CD14-positive monocyte (primary cell): Measurements from ENCODE around the gene IL1R2. TPM values are rescaled to one million over a fixed set of nuclear protein-coding genes. Genes with fewer than 3 reads are reported as not detected.

Experiments used
- DNase-seq, 3 donors: peaks; one replicate each; pipeline ENCODE4 v3.0.0-alpha.2; 2011 to 2022
- H2AFZ ChIP-seq: 2 replicates; pipeline ENCODE4 v1.6.0; 2012; ENCODE audit warnings: mild to moderate bottlenecking, low read depth, low read length, inconsistent platforms; ENCODE audit not compliant: insufficient read depth, poor library complexity, severe bottlenecking
- H3K27ac ChIP-seq, 2 donors: 1 replicate in 1 of 2; 2 replicates in 1 of 2; pipeline ENCODE4 v1.5.1; 2012 to 2013; ENCODE audit warnings: low read length in 2 of 2, control low read depth in 1 of 2, inconsistent platforms in 1 of 2, low read depth in 1 of 2, mild to moderate bottlenecking in 1 of 2
- H3K27me3 ChIP-seq, 2 donors: one replicate each; pipeline versions ENCODE4 v1.6.0 to v1.6.1; 2011 to 2013; ENCODE audit warnings: low read length in 2 of 2; ENCODE audit not compliant: control insufficient read depth in 2 of 2, insufficient read depth in 2 of 2
- H3K36me3 ChIP-seq, 2 donors: replicated peaks in 1 of 2; 1 replicate in 1 of 2; 2 replicates in 1 of 2; pipeline versions ENCODE4 v1.5.1 to v1.6.1; 2012 to 2013; ENCODE audit warnings: low read length in 2 of 2, control low read depth in 1 of 2, inconsistent platforms in 1 of 2, mild to moderate bottlenecking in 1 of 2; ENCODE audit not compliant: insufficient read depth in 2 of 2, control insufficient read depth in 1 of 2
- H3K4me1 ChIP-seq, 2 donors: 1 replicate in 1 of 2; 2 replicates in 1 of 2; pipeline versions ENCODE4 v1.5.1 to v1.6.1; 2012 to 2013; ENCODE audit warnings: low read length in 2 of 2, control low read depth in 1 of 2, inconsistent platforms in 1 of 2, mild to moderate bottlenecking in 1 of 2, moderate library complexity in 1 of 2; ENCODE audit not compliant: insufficient read depth in 2 of 2, control insufficient read depth in 1 of 2
- H3K4me2 ChIP-seq: replicated peaks from 2 replicates; pipeline ENCODE3; 2012; ENCODE audit warnings: low read length, moderate library complexity, mild to moderate bottlenecking; ENCODE audit not compliant: poor library complexity, severe bottlenecking; ENCODE audit errors: extremely low read depth
- H3K4me3 ChIP-seq, 3 experiments: fragments of 200-600 bp in 1 of 3; sonication (generic) in 1 of 3; replicated peaks in 1 of 3; 1 replicate in 2 of 3; 2 replicates in 1 of 3; pipeline ENCODE4 v1.5.1; 2011 to 2013; ENCODE audit warnings: low read length in 3 of 3, mild to moderate bottlenecking in 3 of 3, control low read depth in 2 of 3, low read depth in 2 of 3, inconsistent platforms in 1 of 3, moderate library complexity in 1 of 3
- H3K79me2 ChIP-seq: 2 replicates; pipeline ENCODE4 v1.6.0; 2012; ENCODE audit warnings: mild to moderate bottlenecking, control low read depth, inconsistent platforms, low read length, moderate library complexity; ENCODE audit not compliant: insufficient read depth
- H3K9ac ChIP-seq: 2 replicates; pipeline ENCODE4 v1.6.0; 2017; ENCODE audit warnings: low read length, mild to moderate bottlenecking; ENCODE audit not compliant: insufficient read depth, poor library complexity, severe bottlenecking
- H3K9me3 ChIP-seq, 2 donors: replicated peaks in 1 of 2; 1 replicate in 1 of 2; 2 replicates in 1 of 2; pipeline versions ENCODE4 v1.5.1 to v1.6.1; 2012 to 2013; ENCODE audit warnings: low read length in 2 of 2, control low read depth in 1 of 2; ENCODE audit not compliant: control insufficient read depth in 1 of 2, insufficient read depth in 1 of 2
- H4K20me1 ChIP-seq: 2 replicates; pipeline ENCODE4 v1.6.0; 2012; ENCODE audit warnings: mild to moderate bottlenecking, low read length, control low read depth, moderate library complexity; ENCODE audit not compliant: insufficient read depth
- H3K27ac Mint-ChIP-seq, 7 donors: one replicate each; pipeline ENCODE4 v1.8.0; 2020; ENCODE audit warnings: mild to moderate bottlenecking in 7 of 7, mixed read lengths in 7 of 7, moderate library complexity in 6 of 7, inconsistent platforms in 2 of 7
- H3K27me3 Mint-ChIP-seq, 3 donors: one replicate each; pipeline ENCODE4 v1.8.0; 2021 to 2022; ENCODE audit warnings: low read depth in 3 of 3, mild to moderate bottlenecking in 3 of 3, mixed read lengths in 3 of 3, moderate library complexity in 3 of 3, inconsistent platforms in 1 of 3
- H3K36me3 Mint-ChIP-seq, 2 donors: one replicate each; pipeline ENCODE4 v1.8.0; 2020; ENCODE audit warnings: mixed read lengths in 2 of 2, inconsistent platforms in 1 of 2, mild to moderate bottlenecking in 1 of 2
- H3K4me1 Mint-ChIP-seq: one replicate; pipeline ENCODE4 v1.8.0; 2020; ENCODE audit warnings: mild to moderate bottlenecking, mixed read lengths
- H3K4me3 Mint-ChIP-seq, 2 donors: one replicate each; pipeline ENCODE4 v1.8.0; 2020; ENCODE audit warnings: mild to moderate bottlenecking in 2 of 2, mixed read lengths in 2 of 2, moderate library complexity in 1 of 2
- H3K9me3 Mint-ChIP-seq, 7 donors: one replicate each; pipeline ENCODE4 v1.8.0; 2020 to 2022; ENCODE audit warnings: mixed read lengths in 7 of 7, mild to moderate bottlenecking in 6 of 7, moderate library complexity in 6 of 7, inconsistent platforms in 2 of 7
- CTCF ChIP-seq: fragments of 200-600 bp; IDR thresholded peaks from one replicate; pipeline ENCODE4 v1.8.0; 2022; ENCODE audit warnings: antibody characterized with exemption, mild to moderate bottlenecking
- WGBS: methylation state at CpG from one replicate; pipeline ENCODE4 v1.1.5; 2013; ENCODE audit warnings: missing lambda C conversion rate; ENCODE audit not compliant: insufficient coverage; 5-methylcytosine and 5-hydroxymethylcytosine counted together
- intact Hi-C, 2 donors: fragments of 100-400 bp; cut with micrococcal nuclease; formaldehyde crosslinking; loops; one replicate each; pipeline versions ENCODE4 v1.15.0 to v1.15.1; 2023
- polyA plus RNA-seq, 3 donors: library from polyadenylated mRNA; depleted of rRNA in 1 of 3; unstranded in 2 of 3; stranded (reverse) in 1 of 3; fragments of 300-500 nt in 2 of 3; fragments of >200 nt in 1 of 3; fragmentation: Illumina TruSeq in 2 of 3; gene quantifications; 1 replicate in 2 of 3; 2 replicates in 1 of 3; pipeline ENCODE4 v1.2.3, GENCODE V29; 2012 to 2021

IL1R2 gene
- polyA plus RNA-seq, 3 donors = 5.9 to 12.0 (median 6.2) TPM

- Histone ChIP-seq H3K4me2 (peak overlapping the region; percentile 93), H3K27me3 (no peaks in the 10 kb centered on the region), H3K79me2 (peaks cover 15% of the 10 kb centered on the region), H3K36me3 (no peaks in the 10 kb centered on the region), H2AFZ (no peak overlapping the region), H3K4me3 (peak overlapping the region in 1 of 3 experiments; percentile 83), H3K27ac (peak overlapping the region; percentile 97 to 100), H3K9me3 (no peaks in the 10 kb centered on the region), H3K9ac (peak overlapping the region; percentile 78), H4K20me1 (no peaks in the 10 kb centered on the region), H3K4me1 (peaks cover 83 to 84% of the 10 kb centered on the region in 2 donors)
- Mint-ChIP-seq H3K27ac (peak overlapping the region; percentile 99 to 100 (median 100)), H3K9me3 (peaks cover 0 to 10% (median 3%) of the 10 kb centered on the region in 7 donors), H3K36me3 (peaks cover 8 to 13% of the 10 kb centered on the region in 2 donors), H3K4me3 (peak overlapping the region; percentile 51 to 82), H3K27me3 (peaks cover 0 to 4% (median 0%) of the 10 kb centered on the region in 3 donors), H3K4me1 (peaks cover 88% of the 10 kb centered on the region)
- no peak for TF ChIP-seq CTCF
- intact Hi-C loops = loop anchor here (2.0 to 10.0 kb wide), 3 partner anchors 34 to 56 kb away; no protein-coding TSS in a partner anchor
- WGBS = 47% methylated on average over 4 of the region's 7 CpGs
- DNase-seq = peak in 2 of 3 donors; percentile 39 to 57
These were observed 30.9 kb upstream of the IL1R2 start for GRCh38 chr2:101960819-101961337.

GRCh38 chr2:101961338-101962191 is 30.2 kb upstream of the IL1R2 start:
- Histone ChIP-seq H3K36me3 (no peaks in the 10 kb centered on the region), H2AFZ (peak overlapping the region; percentile 68), H3K4me1 (peaks cover 80 to 81% of the 10 kb centered on the region in 2 donors), H3K9ac (peak overlapping the region; percentile 78), H3K4me3 (peak overlapping the region; percentile 66 to 83 (median 79)), H3K4me2 (peak overlapping the region; percentile 93), H4K20me1 (no peaks in the 10 kb centered on the region), H3K79me2 (peaks cover 15% of the 10 kb centered on the region), H3K27ac (peak overlapping the region; percentile 97 to 100), H3K27me3 (no peaks in the 10 kb centered on the region), H3K9me3 (no peaks in the 10 kb centered on the region)
- no peak for TF ChIP-seq CTCF
- Mint-ChIP-seq H3K4me3 (peak overlapping the region; percentile 82 to 92), H3K36me3 (peaks cover 8 to 13% of the 10 kb centered on the region in 2 donors), H3K27ac (peak overlapping the region; percentile 99 to 100 (median 100)), H3K9me3 (peaks cover 0 to 7% (median 3%) of the 10 kb centered on the region in 7 donors), H3K4me1 (peaks cover 89% of the 10 kb centered on the region), H3K27me3 (peaks cover 0 to 4% (median 0%) of the 10 kb centered on the region in 3 donors)
- peak; percentile 92 to 99 (median 96) for DNase-seq
- 9% methylated on average over 6 of the region's 12 CpGs for WGBS
- intact Hi-C loops = loop anchor here (2.0 to 10.0 kb wide), 3 partner anchors 34 to 57 kb away; no protein-coding TSS in a partner anchor
